ENCODE data around the gene ALOX5.

GRCh38 chr10:45471059-45471458, 97.0 kb downstream of the ALOX5 start:
- no peak for TF ChIP-seq EZH2phosphoT487 (IDR thresholded peaks at IDR 0.05; ENCODE audit: borderline replicate concordance)
- TF ChIP-seq, protein P1, sequence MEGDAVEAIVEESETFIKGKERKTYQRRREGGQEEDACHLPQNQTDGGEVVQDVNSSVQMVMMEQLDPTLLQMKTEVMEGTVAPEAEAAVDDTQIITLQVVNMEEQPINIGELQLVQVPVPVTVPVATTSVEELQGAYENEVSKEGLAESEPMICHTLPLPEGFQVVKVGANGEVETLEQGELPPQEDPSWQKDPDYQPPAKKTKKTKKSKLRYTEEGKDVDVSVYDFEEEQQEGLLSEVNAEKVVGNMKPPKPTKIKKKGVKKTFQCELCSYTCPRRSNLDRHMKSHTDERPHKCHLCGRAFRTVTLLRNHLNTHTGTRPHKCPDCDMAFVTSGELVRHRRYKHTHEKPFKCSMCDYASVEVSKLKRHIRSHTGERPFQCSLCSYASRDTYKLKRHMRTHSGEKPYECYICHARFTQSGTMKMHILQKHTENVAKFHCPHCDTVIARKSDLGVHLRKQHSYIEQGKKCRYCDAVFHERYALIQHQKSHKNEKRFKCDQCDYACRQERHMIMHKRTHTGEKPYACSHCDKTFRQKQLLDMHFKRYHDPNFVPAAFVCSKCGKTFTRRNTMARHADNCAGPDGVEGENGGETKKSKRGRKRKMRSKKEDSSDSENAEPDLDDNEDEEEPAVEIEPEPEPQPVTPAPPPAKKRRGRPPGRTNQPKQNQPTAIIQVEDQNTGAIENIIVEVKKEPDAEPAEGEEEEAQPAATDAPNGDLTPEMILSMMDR (conservative IDR thresholded peaks at IDR 0.05; ENCODE audit: low read length), result no peak
